Stimulated activated effector memory CD8-positive, alpha-beta T cell treated with anti-CD3 and anti-CD28 coated beads, Interleukin-12 subunit alpha, Interleukin-12 subunit beta, amount 100 ng/mL, for 72 hours (primary cell): Measurements from ENCODE around the gene RUSF1.

Source experiments
- ATAC-seq: fragments of 150-1000 bp; cut with Tn5 transposase; 2 replicates; pipeline ENCODE4 v1.10.0; 2021
- DNase-seq, 2 donors: peaks; one replicate each; pipeline ENCODE4 v3.0.0; 2021 to 2022; ENCODE audit warnings: low spot score in 2 of 2
- H3K27ac Mint-ChIP-seq: one replicate; pipeline ENCODE4 v1.8.0; 2022; ENCODE audit warnings: mild to moderate bottlenecking, mixed read lengths
- H3K36me3 Mint-ChIP-seq: one replicate; pipeline ENCODE4 v1.8.0; 2022; ENCODE audit warnings: mild to moderate bottlenecking, mixed read lengths
- H3K4me1 Mint-ChIP-seq: one replicate; pipeline ENCODE4 v1.8.0; 2022; ENCODE audit warnings: mixed read lengths
- H3K4me3 Mint-ChIP-seq: one replicate; pipeline ENCODE4 v1.8.0; 2022; ENCODE audit warnings: mild to moderate bottlenecking, mixed read lengths
- H3K9me3 Mint-ChIP-seq: one replicate; pipeline ENCODE4 v1.8.0; 2022; ENCODE audit warnings: mixed read lengths

The RUSF1 gene

GRCh38 chr16:31501226-31501965 is 6.8 kb downstream of the RUSF1 start:
- no peak for DNase-seq
- Mint-ChIP-seq H3K4me1 (peaks cover 23% of the 10 kb centered on the region), H3K36me3 (peaks cover 29% of the 10 kb centered on the region), H3K27ac (no peak overlapping the region), H3K4me3 (no peak overlapping the region), H3K9me3 (no peaks in the 10 kb centered on the region)
- no peak for ATAC-seq

GRCh38 chr16:31499928-31500327 is 8.3 kb downstream of the RUSF1 start:
- Mint-ChIP-seq H3K9me3 (no peaks in the 10 kb centered on the region), H3K36me3 (peaks cover 24% of the 10 kb centered on the region), H3K4me3 (no peak overlapping the region), H3K4me1 (peaks cover 11% of the 10 kb centered on the region), H3K27ac (no peak overlapping the region)
- DNase-seq = no peak
- no peak for ATAC-seq

GRCh38 chr16:31498493-31498892 is 9.7 kb downstream of the RUSF1 start:
- Mint-ChIP-seq H3K4me3 (no peak overlapping the region), H3K36me3 (peaks cover 31% of the 10 kb centered on the region), H3K27ac (no peak overlapping the region), H3K9me3 (no peaks in the 10 kb centered on the region), H3K4me1 (peaks cover 10% of the 10 kb centered on the region)
- ATAC-seq (no peak), DNase-seq (no peak)

DNA sequence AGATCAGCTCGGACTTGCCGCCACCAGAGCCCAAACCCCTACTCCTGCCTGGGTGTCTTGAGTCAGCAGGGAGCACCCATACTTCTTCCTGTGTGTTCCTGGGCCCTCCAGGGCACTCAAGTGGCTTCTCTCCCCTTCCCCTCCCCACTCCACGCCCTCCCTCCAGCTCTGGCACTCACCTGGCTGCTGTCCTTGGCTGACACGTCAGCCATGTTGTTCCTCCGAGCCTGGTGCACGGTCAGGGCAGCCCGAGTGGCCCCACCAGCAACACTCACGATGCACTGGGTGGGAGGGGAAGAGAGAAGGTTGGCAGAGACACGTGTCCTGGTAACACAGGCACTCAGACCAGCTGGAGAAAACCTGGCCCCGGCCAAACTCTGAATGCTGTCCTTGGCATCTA is 11.5 kb downstream of the RUSF1 start:
- DNase-seq (no peak), ATAC-seq (no peak)
- H3K4me3 Mint-ChIP-seq = no peak overlapping the region
- H3K9me3 Mint-ChIP-seq = no peaks in the 10 kb centered on the region
- H3K27ac Mint-ChIP-seq = peak overlapping the region; percentile 70
- H3K36me3 Mint-ChIP-seq = peaks cover 39% of the 10 kb centered on the region
- peaks cover 10% of the 10 kb centered on the region for H3K4me1 Mint-ChIP-seq

DNA sequence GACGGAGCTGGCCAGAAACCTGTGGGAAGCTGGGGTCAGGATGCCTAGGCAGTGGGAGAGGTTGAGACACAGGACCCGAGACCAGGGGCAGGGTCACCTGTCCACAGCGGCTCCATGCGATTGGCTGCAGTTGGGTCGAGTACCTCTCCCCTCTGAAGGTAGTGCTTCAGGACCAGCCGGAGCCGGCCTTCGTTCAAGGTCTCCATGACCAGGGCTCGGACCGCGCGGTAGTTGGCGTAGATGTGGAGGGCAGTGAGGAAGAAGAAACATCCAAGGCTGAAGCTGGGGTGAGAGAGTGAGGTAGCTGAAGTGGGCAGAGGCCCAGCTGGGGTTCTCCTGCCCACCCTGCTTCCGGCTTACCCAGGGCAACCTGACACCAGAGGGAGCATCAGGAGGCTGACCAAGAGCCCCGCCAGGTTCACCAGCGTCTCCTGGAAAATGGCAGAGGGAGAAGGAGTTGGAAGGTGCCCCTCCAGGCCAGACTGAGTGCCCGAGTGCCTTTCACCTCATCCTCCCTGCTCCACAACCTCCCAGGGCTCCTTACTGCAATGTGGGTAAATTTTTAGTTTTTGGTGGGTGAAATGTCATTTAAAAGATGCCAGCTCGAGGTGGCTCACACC is 14.6 kb downstream of the RUSF1 start:
- ATAC-seq (no peak), DNase-seq (no peak)
- Mint-ChIP-seq H3K36me3 (peaks cover 32% of the 10 kb centered on the region), H3K4me1 (peaks cover 12% of the 10 kb centered on the region), H3K4me3 (no peak overlapping the region), H3K27ac (no peak overlapping the region), H3K9me3 (no peaks in the 10 kb centered on the region)

GRCh38 chr16:31491778-31492418 is 16.3 kb downstream of the RUSF1 start:
- Mint-ChIP-seq H3K4me1 (peaks cover 7% of the 10 kb centered on the region), H3K4me3 (no peak overlapping the region), H3K9me3 (no peaks in the 10 kb centered on the region), H3K36me3 (peaks cover 24% of the 10 kb centered on the region), H3K27ac (no peak overlapping the region)
- ATAC-seq = no peak
- DNase-seq = no peak

GRCh38 chr16:31489616-31490584 is 18.3 kb downstream of the RUSF1 start:
- Mint-ChIP-seq H3K27ac (no peak overlapping the region), H3K9me3 (no peaks in the 10 kb centered on the region), H3K4me1 (peaks cover 7% of the 10 kb centered on the region), H3K4me3 (peak overlapping the region; percentile 80), H3K36me3 (peaks cover 16% of the 10 kb centered on the region)
- DNase-seq (no peak), ATAC-seq (no peak)

GRCh38 chr16:31489298-31489564 is 19.0 kb downstream of the RUSF1 start:
- no peak overlapping the region for H3K27ac Mint-ChIP-seq
- no peak for DNase-seq
- H3K9me3 Mint-ChIP-seq = no peaks in the 10 kb centered on the region
- H3K36me3 Mint-ChIP-seq = peaks cover 9% of the 10 kb centered on the region
- H3K4me3 Mint-ChIP-seq = peak overlapping the region; percentile 80
- no peak for ATAC-seq
- peaks cover 7% of the 10 kb centered on the region for H3K4me1 Mint-ChIP-seq

DNA sequence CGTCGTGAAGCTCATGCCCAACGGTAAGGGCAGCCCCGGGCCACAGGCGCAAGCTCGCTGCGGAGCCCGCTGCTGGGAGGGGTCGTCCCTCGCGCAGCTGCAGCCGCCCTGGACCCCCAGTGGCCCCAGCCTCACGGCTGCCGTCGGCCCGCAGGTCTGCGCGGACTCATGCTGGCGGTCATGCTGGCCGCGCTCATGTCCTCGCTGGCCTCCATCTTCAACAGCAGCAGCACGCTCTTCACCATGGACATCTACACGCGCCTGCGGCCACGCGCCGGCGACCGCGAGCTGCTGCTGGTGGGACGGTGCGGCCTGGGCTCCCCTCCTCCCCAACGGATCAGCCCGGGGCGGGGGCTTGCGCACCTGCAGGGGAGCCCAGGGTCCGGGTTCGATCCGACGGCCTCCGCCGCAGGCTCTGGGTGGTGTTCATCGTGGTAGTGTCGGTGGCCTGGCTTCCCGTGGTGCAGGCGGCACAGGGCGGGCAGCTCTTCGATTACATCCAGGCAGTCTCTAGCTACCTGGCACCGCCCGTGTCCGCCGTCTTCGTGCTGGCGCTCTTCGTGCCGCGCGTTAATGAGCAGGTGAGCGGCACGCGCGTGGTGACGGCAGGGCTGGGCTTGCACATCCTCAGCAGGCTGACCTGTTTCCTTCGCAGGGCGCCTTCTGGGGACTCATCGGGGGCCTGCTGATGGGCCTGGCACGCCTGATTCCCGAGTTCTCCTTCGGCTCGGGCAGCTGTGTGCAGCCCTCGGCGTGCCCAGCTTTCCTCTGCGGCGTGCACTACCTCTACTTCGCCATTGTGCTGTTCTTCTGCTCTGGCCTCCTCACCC is 19.5 kb downstream of the RUSF1 start:
- Mint-ChIP-seq H3K9me3 (no peaks in the 10 kb centered on the region), H3K4me3 (peak overlapping the region; percentile 80), H3K4me1 (peaks cover 7% of the 10 kb centered on the region), H3K36me3 (peaks cover 8% of the 10 kb centered on the region), H3K27ac (no peak overlapping the region)
- ATAC-seq (no peak), DNase-seq (no peak)

GRCh38 chr16:31487720-31488467 is 20.3 kb downstream of the RUSF1 start:
- peak; percentile 90 for ATAC-seq
- H3K9me3 Mint-ChIP-seq = no peaks in the 10 kb centered on the region
- peak; percentile 36 to 83 for DNase-seq
- peaks cover 2% of the 10 kb centered on the region for H3K36me3 Mint-ChIP-seq
- H3K4me3 Mint-ChIP-seq = peak overlapping the region; percentile 80
- peaks cover 7% of the 10 kb centered on the region for H3K4me1 Mint-ChIP-seq
- H3K27ac Mint-ChIP-seq = peak overlapping the region; percentile 43

DNA sequence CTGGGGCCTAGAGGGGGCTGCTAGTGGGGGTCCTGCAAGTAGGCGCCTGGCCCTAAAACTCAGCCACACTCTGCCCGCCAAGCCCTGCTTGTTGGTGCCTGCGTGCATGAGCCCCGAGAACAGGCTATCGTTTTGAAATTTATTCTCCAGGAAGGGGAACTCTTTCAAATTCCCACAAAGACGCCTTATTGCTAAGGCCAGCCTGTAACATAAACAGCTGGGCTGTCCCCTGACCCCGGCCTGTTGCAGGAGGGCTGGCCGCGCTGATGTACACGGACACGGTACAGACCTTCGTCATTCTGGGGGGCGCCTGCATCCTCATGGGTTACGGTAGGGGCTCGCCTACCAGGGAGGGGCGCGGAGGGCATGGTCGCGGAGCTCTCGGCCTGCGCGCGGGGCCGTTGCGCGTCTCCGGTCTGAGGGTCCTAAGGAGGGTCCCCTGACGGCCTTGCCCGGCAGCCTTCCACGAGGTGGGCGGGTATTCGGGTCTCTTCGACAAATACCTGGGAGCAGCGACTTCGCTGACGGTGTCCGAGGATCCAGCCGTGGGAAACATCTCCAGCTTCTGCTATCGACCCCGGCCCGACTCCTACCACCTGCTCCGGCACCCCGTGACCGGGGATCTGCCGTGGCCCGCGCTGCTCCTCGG is 21.0 kb downstream of the RUSF1 start:
- Mint-ChIP-seq H3K36me3 (no peaks in the 10 kb centered on the region), H3K9me3 (no peaks in the 10 kb centered on the region), H3K4me1 (peaks cover 7% of the 10 kb centered on the region), H3K4me3 (peak overlapping the region; percentile 80), H3K27ac (peak overlapping the region; percentile 43)
- ATAC-seq (no peak), DNase-seq (no peak)

DNA sequence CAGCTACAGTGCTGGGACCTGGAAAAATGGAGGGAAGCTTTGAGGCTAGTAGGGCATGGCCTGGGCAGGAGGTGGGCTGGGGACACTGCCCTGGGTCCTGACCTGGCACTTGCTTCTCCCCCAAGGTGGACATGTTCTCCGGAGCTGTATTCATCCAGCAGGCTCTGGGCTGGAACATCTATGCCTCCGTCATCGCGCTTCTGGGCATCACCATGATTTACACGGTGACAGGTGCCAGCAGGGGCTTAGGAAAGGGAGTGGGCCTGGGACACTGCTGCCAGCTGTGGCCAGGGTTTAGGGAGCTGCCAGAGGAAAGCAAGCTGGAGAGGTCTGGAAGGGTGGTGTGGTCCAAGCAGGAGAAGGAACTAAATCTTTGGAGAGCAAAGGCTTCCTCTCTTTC is 22.1 kb downstream of the RUSF1 start:
- ATAC-seq (no peak), DNase-seq (no peak)
- Mint-ChIP-seq H3K27ac (no peak overlapping the region), H3K4me1 (peaks cover 7% of the 10 kb centered on the region), H3K36me3 (no peaks in the 10 kb centered on the region), H3K4me3 (peak overlapping the region; percentile 80), H3K9me3 (no peaks in the 10 kb centered on the region)

DNA sequence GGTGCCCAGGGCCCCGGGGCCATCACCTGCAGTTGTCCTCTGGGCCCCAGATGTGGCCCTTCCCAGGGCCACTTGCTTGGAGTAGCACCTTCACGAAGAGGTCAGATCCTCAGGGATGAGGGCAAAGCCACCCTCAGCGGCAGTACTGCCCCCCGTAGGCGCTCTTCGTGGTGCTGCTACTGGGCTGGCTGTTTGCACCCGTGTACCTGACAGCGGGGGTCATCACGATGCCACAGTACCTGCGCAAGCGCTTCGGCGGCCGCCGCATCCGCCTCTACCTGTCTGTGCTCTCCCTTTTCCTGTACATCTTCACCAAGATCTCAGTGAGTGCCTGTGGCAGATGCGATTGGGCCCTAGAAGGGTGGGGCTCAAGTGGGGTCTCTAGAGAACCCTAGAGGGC is 22.6 kb downstream of the RUSF1 start:
- no peak for DNase-seq
- Mint-ChIP-seq H3K9me3 (no peaks in the 10 kb centered on the region), H3K4me3 (no peak overlapping the region), H3K27ac (no peak overlapping the region), H3K4me1 (peaks cover 7% of the 10 kb centered on the region), H3K36me3 (no peaks in the 10 kb centered on the region)
- no peak for ATAC-seq
